NB4 (cell line): ENCODE data around the gene RPL10A.

Experiments
- POLR2A ChIP-seq: IDR thresholded peaks from 2 replicates; pipeline ENCODE4 v1.6.1; 2011; ENCODE audit warnings: mild to moderate bottlenecking; ENCODE audit not compliant: insufficient read length; ENCODE audit errors: extremely low read depth
- TF ChIP-seq, protein P1 (sequence below): IDR thresholded peaks from one replicate; pipeline ENCODE4 v1.5.1; 2012; ENCODE audit warnings: low read depth, low read length

GRCh38 chr6:35511562-35511941, 43.4 kb downstream of the RPL10A start:
- no peak for TF ChIP-seq POLR2A
- TF ChIP-seq, protein P1, sequence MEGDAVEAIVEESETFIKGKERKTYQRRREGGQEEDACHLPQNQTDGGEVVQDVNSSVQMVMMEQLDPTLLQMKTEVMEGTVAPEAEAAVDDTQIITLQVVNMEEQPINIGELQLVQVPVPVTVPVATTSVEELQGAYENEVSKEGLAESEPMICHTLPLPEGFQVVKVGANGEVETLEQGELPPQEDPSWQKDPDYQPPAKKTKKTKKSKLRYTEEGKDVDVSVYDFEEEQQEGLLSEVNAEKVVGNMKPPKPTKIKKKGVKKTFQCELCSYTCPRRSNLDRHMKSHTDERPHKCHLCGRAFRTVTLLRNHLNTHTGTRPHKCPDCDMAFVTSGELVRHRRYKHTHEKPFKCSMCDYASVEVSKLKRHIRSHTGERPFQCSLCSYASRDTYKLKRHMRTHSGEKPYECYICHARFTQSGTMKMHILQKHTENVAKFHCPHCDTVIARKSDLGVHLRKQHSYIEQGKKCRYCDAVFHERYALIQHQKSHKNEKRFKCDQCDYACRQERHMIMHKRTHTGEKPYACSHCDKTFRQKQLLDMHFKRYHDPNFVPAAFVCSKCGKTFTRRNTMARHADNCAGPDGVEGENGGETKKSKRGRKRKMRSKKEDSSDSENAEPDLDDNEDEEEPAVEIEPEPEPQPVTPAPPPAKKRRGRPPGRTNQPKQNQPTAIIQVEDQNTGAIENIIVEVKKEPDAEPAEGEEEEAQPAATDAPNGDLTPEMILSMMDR, result no peak
